Aorta (tissue), 5 donors: ENCODE measurements around the gene MRPL21. TPM values are rescaled to one million over a fixed set of nuclear protein-coding genes. Genes with fewer than 3 reads are reported as not detected.
A peak's percentile ranks its signal among the peaks of the same experiment; 100 is the strongest.

Source experiments
- ATAC-seq: fragments of 200-7000 bp; cut with Tn5 transposase; one replicate; pipeline ENCODE4 v1.9.1; 2022; ENCODE audit warnings: moderate library complexity; ENCODE audit not compliant: low FRiP score
- DNase-seq, 2 donors: peaks; one replicate each; pipeline ENCODE4 v3.0.0-alpha.2; 2020
- H3K27ac ChIP-seq, 2 donors: one replicate each; pipeline ENCODE4 v1.5.1; 2013; ENCODE audit warnings: low read length in 2 of 2, mild to moderate bottlenecking in 2 of 2, moderate library complexity in 2 of 2, control low read depth in 1 of 2, inconsistent platforms in 1 of 2, low read depth in 1 of 2
- H3K27me3 ChIP-seq, 2 donors: one replicate each; pipeline ENCODE4 v1.6.1; 2013; ENCODE audit warnings: control low read depth in 1 of 2, low read length in 1 of 2, mild to moderate bottlenecking in 1 of 2, moderate library complexity in 1 of 2; ENCODE audit not compliant: insufficient read depth in 2 of 2, control insufficient read depth in 1 of 2
- H3K36me3 ChIP-seq, 2 donors: one replicate each; pipeline ENCODE4 v1.6.1; 2013; ENCODE audit warnings: control low read depth in 1 of 2, low read length in 1 of 2, mild to moderate bottlenecking in 1 of 2; ENCODE audit not compliant: insufficient read depth in 2 of 2, control insufficient read depth in 1 of 2
- H3K4me1 ChIP-seq, 2 donors: one replicate each; pipeline ENCODE4 v1.6.1; 2013; ENCODE audit warnings: low read length in 2 of 2, control low read depth in 1 of 2, mild to moderate bottlenecking in 1 of 2, moderate library complexity in 1 of 2; ENCODE audit not compliant: insufficient read depth in 2 of 2, control insufficient read depth in 1 of 2
- H3K4me3 ChIP-seq, 2 donors: one replicate each; pipeline ENCODE4 v1.5.1; 2013; ENCODE audit warnings: low read length in 2 of 2, control low read depth in 1 of 2, mild to moderate bottlenecking in 1 of 2
- H3K9me3 ChIP-seq: one replicate; pipeline ENCODE4 v1.6.1; 2013; ENCODE audit warnings: mild to moderate bottlenecking, low read length; ENCODE audit not compliant: control insufficient read depth
- WGBS, 2 donors: extraction: QIAGEN DNeasy Blood & Tissue Kit; methylation state at CpG; one replicate each; pipeline ENCODE4 v1.1.7; 2013; 5-methylcytosine and 5-hydroxymethylcytosine counted together
- intact Hi-C, 2 donors: fragments of 100-400 bp; cut with DNase I; formaldehyde crosslinking; loops; one replicate each; pipeline versions ENCODE4 v1.14.2 to v1.15.0; 2022
- polyA plus RNA-seq, 2 donors: library from polyadenylated mRNA; stranded (reverse); fragments of 200-250 nt; gene quantifications; one replicate each; pipeline ENCODE4 v1.2.3, GENCODE V29; 2013
- total RNA-seq, 2 donors: library from RNA; stranded (reverse); fragmentation: NEBNext Ultra II Directional; extraction: Animal tissue kit (Norgen Biotek cat#: 25700); gene quantifications; one replicate each; pipeline ENCODE4 v1.2.1, GENCODE V29; 2021
- donor health status: healthy with polysubstance abuse.
- donor health status: Bipolar disorder and iron deficiency.
- donor health status: DM: no; HTN: no; CAD: no.
- donor health status: DM: no; HTN: no; CAD: no.
- donor health status: DM: yes; HTN: yes; CAD: no.

MRPL21 gene
- total and polyA plus RNA-seq, 4 donors = 31.7 to 69.7 (median 44.3) TPM

- no peak for ATAC-seq
- H3K4me3 ChIP-seq = no peak overlapping the region
- no peak overlapping the region for H3K27ac ChIP-seq
- WGBS, 2 donors = 30 to 32% methylated on average over 18 of the region's 18 CpGs
- H3K4me1 ChIP-seq = no peaks in the 10 kb centered on the region
- no peaks in the 10 kb centered on the region for H3K27me3 ChIP-seq
- intact Hi-C loops = no loop called here
- H3K9me3 ChIP-seq = no peaks in the 10 kb centered on the region
- no peaks in the 10 kb centered on the region for H3K36me3 ChIP-seq
- no peak for DNase-seq
Measured at GRCh38 chr11:68845351-68846002, 58.2 kb downstream of the MRPL21 start.

GRCh38 chr11:68844801-68845200, 58.8 kb downstream of the MRPL21 start:
- DNase-seq = no peak
- Histone ChIP-seq H3K36me3 (no peaks in the 10 kb centered on the region), H3K4me1 (no peaks in the 10 kb centered on the region), H3K27ac (no peak overlapping the region), H3K4me3 (no peak overlapping the region), H3K27me3 (no peaks in the 10 kb centered on the region), H3K9me3 (no peaks in the 10 kb centered on the region)
- WGBS, 2 donors = 41 to 45% methylated on average over 6 of the region's 6 CpGs
- intact Hi-C loops = no loop called here
- ATAC-seq = no peak

- intact Hi-C loops = no loop called here
- Histone ChIP-seq H3K4me1 (no peaks in the 10 kb centered on the region), H3K36me3 (no peaks in the 10 kb centered on the region), H3K27me3 (no peaks in the 10 kb centered on the region), H3K27ac (no peak overlapping the region), H3K4me3 (no peak overlapping the region), H3K9me3 (no peaks in the 10 kb centered on the region)
- DNase-seq (no peak), ATAC-seq (no peak)
- 85 to 86% methylated on average over 3 of the region's 3 CpGs for WGBS, 2 donors
Measured at GRCh38 chr11:68844376-68844775, 59.3 kb downstream of the MRPL21 start.

DNA sequence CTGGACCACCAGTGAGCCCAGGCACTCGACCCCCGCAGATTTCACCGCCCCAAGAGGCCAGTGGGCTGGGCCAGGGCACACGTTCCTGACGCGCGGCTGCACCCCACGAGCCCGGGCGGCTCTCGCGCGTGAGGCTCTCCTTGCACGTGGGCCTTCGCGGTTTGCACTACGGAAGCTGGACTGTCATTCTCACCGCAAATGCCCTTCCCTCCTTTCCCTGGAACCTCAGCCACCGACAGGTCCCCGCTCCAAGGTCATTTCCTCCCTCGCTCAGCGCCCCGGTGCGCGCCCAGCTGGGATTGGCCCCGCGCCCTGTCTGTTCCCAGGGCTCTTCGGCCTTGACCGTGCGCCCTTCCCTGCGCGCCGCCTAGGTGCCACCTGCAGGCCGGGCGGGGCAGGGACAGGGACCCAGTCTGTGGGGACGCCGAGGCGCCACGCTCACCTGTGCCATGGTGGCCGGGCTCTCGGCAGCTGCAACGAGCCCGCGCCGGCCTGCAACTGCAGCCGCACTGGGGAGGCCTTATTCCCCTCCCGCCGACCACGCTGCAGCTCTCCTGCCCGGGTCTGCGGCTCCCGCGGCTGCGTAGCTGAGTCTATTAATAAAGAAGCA, 59.8 kb downstream of the MRPL21 start:
- intact Hi-C loops = no loop called here
- Histone ChIP-seq H3K27me3 (no peaks in the 10 kb centered on the region), H3K4me3 (no peak overlapping the region), H3K27ac (no peak overlapping the region), H3K36me3 (no peaks in the 10 kb centered on the region), H3K4me1 (no peaks in the 10 kb centered on the region), H3K9me3 (no peaks in the 10 kb centered on the region)
- DNase-seq (peak; percentile 79 to 88), ATAC-seq (peak; percentile 27)
- WGBS, 2 donors = 12 to 13% methylated on average over 54 of the region's 54 CpGs

GRCh38 chr11:68843052-68843561, 60.5 kb downstream of the MRPL21 start:
- ATAC-seq (no peak), DNase-seq (peak in 1 of 2 donors; percentile 63)
- 12 to 14% methylated on average over 23 of the region's 23 CpGs for WGBS, 2 donors
- Histone ChIP-seq H3K4me3 (peak overlapping the region in 1 of 2 donors; percentile 8), H3K36me3 (no peaks in the 10 kb centered on the region), H3K27me3 (no peaks in the 10 kb centered on the region), H3K9me3 (no peaks in the 10 kb centered on the region), H3K4me1 (no peaks in the 10 kb centered on the region), H3K27ac (no peak overlapping the region)
- intact Hi-C loops = no loop called here

GRCh38 chr11:68842427-68843051, 61.1 kb downstream of the MRPL21 start:
- Histone ChIP-seq H3K27me3 (no peaks in the 10 kb centered on the region), H3K27ac (no peak overlapping the region), H3K4me3 (peak overlapping the region in 1 of 2 donors; percentile 8), H3K9me3 (no peaks in the 10 kb centered on the region), H3K36me3 (no peaks in the 10 kb centered on the region), H3K4me1 (no peaks in the 10 kb centered on the region)
- ATAC-seq (no peak), DNase-seq (no peak)
- intact Hi-C loops = no loop called here
- 27 to 32% methylated on average over 25 of the region's 25 CpGs for WGBS, 2 donors

DNA sequence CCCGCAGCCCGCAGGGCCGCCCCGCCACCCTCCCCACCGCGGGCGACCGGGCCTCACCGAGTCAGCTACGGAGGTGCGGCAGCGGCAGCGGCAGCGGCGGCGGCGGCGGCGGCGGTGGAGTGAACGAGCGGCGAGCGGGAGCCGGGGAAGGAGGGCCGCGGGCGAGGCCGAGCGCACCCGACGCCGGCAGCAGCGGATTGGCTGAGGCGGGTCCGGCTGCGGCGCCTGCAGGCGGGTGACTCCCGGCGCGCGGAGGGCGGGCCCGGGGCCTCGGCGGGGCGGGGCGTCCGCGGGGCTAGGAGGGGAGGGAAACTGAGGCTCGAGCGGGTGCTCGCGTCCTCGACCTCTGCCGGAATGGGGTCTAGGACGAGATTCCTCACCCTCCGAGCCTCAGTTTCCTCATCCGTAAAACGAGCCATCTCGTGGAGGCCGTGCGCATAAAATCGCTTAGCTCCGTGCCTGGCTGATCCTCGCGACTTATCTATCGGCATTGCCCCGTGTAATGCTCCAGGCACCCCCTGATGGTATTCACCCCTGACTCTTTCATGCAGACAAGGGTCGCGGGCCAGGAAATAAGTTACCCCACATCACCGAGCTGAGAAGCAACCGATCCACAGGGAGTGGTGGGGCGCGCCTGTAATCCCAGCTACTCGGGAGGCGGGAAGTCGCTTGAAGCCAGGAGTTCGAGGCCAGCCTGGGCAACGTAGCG, 61.8 kb downstream of the MRPL21 start, which contains the start of gene CPT1A:
Gene CPT1A (minus strand): TSS at position 199 of the 709 bp plus-strand sequence. CDS start 26,442 bp downstream, outside the sequence.
- WGBS, 2 donors = 5 to 7% methylated on average over 59 to 82 of the region's 82 CpGs
- no peaks in the 10 kb centered on the region for H3K9me3 ChIP-seq
- H3K27ac ChIP-seq = peak within 1 kb of the TSS; percentile 72 to 97
- DNase-seq (peak; percentile 87 to 94), ATAC-seq (peak; percentile 75)
- intact Hi-C loops = no loop called here
- H3K36me3 ChIP-seq = no peaks in the 10 kb centered on the region
- H3K4me3 ChIP-seq = peak within 1 kb of the TSS; percentile 70 to 87
- H3K4me1 ChIP-seq = no peaks in the 10 kb centered on the region
- no peaks in the 10 kb centered on the region for H3K27me3 ChIP-seq
